PC-9 (cell line): ENCODE results near the gene ADAMTS16. TPM values are rescaled to one million over a fixed set of nuclear protein-coding genes. Genes with fewer than 3 reads are reported as not detected.

Experiments
- BruUV-seq: library from RNA; stranded (reverse); fragments of 400-500 nt; replicated peaks from 2 replicates; lab custom pipeline; 2021; lab: Mats Ljungman, UMichigan
- CTCF ChIA-PET: fragments of 300-600 bp; sonication (Branson Sonifier 250); formaldehyde crosslinking; loops from one replicate; lab custom pipeline; 2022; ENCODE audit warnings: antibody characterized with exemption; lab: Charles Lee
- POLR2A ChIA-PET: fragments of 300-600 bp; sonication (Branson Sonifier 250); formaldehyde crosslinking; loops from one replicate; lab custom pipeline; 2022; ENCODE audit warnings: antibody characterized with exemption; ENCODE audit not compliant: unreplicated experiment; lab: Charles Lee
- DNase-seq, 2 experiments: peaks; one replicate each; pipeline versions ENCODE4 v3.0.0 to v3.0.0-alpha.2; 2015 to 2022; ENCODE audit warnings: mixed read lengths in 1 of 2
- H2AFZ ChIP-seq: fragments of 200-600 bp; sonication (generic); 2 replicates; pipeline ENCODE4 v1.8.1; 2017; ENCODE audit warnings: antibody characterized with exemption
- H3F3A ChIP-seq: fragments of 200-600 bp; sonication (generic); 2 replicates; pipeline ENCODE4 v1.8.1; 2017; ENCODE audit warnings: antibody characterized with exemption, mild to moderate bottlenecking, low read depth; ENCODE audit not compliant: insufficient read depth
- H3K27ac ChIP-seq: fragments of 200-600 bp; sonication (generic); 2 replicates; pipeline ENCODE4 v1.6.1; 2016; ENCODE audit warnings: mixed run types
- H3K27me3 ChIP-seq: fragments of 200-600 bp; sonication (generic); 2 replicates; pipeline ENCODE4 v1.6.1; 2016; ENCODE audit warnings: low read depth, mixed run types; ENCODE audit not compliant: insufficient read depth
- H3K36me3 ChIP-seq: fragments of 200-600 bp; sonication (generic); 2 replicates; pipeline ENCODE4 v1.6.1; 2016; ENCODE audit warnings: low read depth, mixed run types
- H3K4me1 ChIP-seq: fragments of 200-600 bp; sonication (generic); replicated peaks from 2 replicates; pipeline ENCODE4 v1.6.1; 2016; ENCODE audit warnings: mixed run types; ENCODE audit not compliant: insufficient read depth
- H3K4me2 ChIP-seq: fragments of 200-600 bp; sonication (generic); 2 replicates; pipeline ENCODE4 v1.6.1; 2017; ENCODE audit warnings: mixed run types
- H3K4me3 ChIP-seq: fragments of 200-600 bp; sonication (generic); 2 replicates; pipeline ENCODE4 v1.6.1; 2016; ENCODE audit warnings: mixed run types
- H3K79me2 ChIP-seq: fragments of 200-600 bp; sonication (generic); 2 replicates; pipeline ENCODE4 v1.6.1; 2017; ENCODE audit warnings: low read depth, mixed run types
- H3K9me2 ChIP-seq: fragments of 200-600 bp; sonication (generic); 2 replicates; pipeline ENCODE4 v1.8.1; 2017; ENCODE audit warnings: mild to moderate bottlenecking; ENCODE audit not compliant: insufficient read depth
- H3K9me3 ChIP-seq: fragments of 200-600 bp; sonication (generic); 2 replicates; pipeline ENCODE4 v1.8.1; 2016; ENCODE audit warnings: low read depth; ENCODE audit not compliant: insufficient read depth
- H4K20me1 ChIP-seq: fragments of 200-600 bp; sonication (generic); 2 replicates; pipeline ENCODE4 v1.8.1; 2017; ENCODE audit not compliant: insufficient read depth
- EZH2 ChIP-seq: fragments of 200-600 bp; sonication (generic); IDR thresholded peaks from 2 replicates; pipeline ENCODE4 v1.8.0; 2017; ENCODE audit warnings: antibody characterized with exemption, low read depth
- intact Hi-C: fragments of 100-400 bp; cut with micrococcal nuclease; formaldehyde crosslinking; loops from one replicate; pipeline ENCODE4 v1.10.0; 2022; ENCODE audit not compliant: unreplicated experiment
- total RNA-seq: library from RNA; stranded (reverse); gene quantifications from 2 replicates; pipeline ENCODE4 v1.2.3, GENCODE V29; 2021
- TF ChIP-seq, protein P1 (sequence below): fragments of 200-600 bp; sonication (generic); conservative IDR thresholded peaks from 2 replicates; pipeline ENCODE4 v1.6.1; 2017; ENCODE audit warnings: mixed run types, antibody characterized with exemption, mild to moderate bottlenecking, moderate library complexity

The ADAMTS16 gene
- total RNA-seq, 1 experiment from 2014 or later: 26.4 TPM

DNA sequence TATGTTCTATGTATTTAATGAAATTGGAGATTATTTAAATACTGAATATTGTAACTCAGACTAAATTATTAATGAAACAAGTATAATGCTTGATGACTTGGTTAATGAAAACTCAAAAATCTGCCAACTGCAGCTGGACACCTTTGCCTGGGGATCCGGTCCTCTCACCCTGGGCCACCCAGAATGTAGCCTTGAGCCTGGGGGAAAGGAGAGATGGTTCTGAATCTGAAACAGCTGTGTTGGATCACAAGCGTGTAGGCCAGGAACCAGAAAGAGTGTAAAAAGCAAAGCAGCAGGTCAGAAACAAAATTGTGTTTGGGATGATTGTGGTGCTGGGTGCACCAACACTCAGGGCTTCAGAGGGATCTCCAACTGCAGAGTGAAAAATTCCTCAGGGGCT is 38.5 kb downstream of the ADAMTS16 start:
- no peaks in the 10 kb centered on the region for H4K20me1 ChIP-seq
- CTCF ChIA-PET: no interaction called here
- no peak overlapping the region for H3K4me2 ChIP-seq
- intact Hi-C loops: no loop called here
- H3K36me3 ChIP-seq: no peaks in the 10 kb centered on the region
- no peaks in the 10 kb centered on the region for H3K9me3 ChIP-seq
- no peaks in the 10 kb centered on the region for H3F3A ChIP-seq
- no peak overlapping the region for H2AFZ ChIP-seq
- POLR2A ChIA-PET: no interaction called here
- no peaks in the 10 kb centered on the region for H3K27me3 ChIP-seq
- H3K9me2 ChIP-seq: no peaks in the 10 kb centered on the region
- H3K79me2 ChIP-seq: no peaks in the 10 kb centered on the region
- TF ChIP-seq EZH2: no peak
- TF ChIP-seq, protein P1, sequence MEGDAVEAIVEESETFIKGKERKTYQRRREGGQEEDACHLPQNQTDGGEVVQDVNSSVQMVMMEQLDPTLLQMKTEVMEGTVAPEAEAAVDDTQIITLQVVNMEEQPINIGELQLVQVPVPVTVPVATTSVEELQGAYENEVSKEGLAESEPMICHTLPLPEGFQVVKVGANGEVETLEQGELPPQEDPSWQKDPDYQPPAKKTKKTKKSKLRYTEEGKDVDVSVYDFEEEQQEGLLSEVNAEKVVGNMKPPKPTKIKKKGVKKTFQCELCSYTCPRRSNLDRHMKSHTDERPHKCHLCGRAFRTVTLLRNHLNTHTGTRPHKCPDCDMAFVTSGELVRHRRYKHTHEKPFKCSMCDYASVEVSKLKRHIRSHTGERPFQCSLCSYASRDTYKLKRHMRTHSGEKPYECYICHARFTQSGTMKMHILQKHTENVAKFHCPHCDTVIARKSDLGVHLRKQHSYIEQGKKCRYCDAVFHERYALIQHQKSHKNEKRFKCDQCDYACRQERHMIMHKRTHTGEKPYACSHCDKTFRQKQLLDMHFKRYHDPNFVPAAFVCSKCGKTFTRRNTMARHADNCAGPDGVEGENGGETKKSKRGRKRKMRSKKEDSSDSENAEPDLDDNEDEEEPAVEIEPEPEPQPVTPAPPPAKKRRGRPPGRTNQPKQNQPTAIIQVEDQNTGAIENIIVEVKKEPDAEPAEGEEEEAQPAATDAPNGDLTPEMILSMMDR: no peak
- H3K4me3 ChIP-seq: no peak overlapping the region
- H3K27ac ChIP-seq: no peak overlapping the region
- DNase-seq: no peak
- H3K4me1 ChIP-seq: no peaks in the 10 kb centered on the region
- no TSS peak for BruUV-seq

DNA sequence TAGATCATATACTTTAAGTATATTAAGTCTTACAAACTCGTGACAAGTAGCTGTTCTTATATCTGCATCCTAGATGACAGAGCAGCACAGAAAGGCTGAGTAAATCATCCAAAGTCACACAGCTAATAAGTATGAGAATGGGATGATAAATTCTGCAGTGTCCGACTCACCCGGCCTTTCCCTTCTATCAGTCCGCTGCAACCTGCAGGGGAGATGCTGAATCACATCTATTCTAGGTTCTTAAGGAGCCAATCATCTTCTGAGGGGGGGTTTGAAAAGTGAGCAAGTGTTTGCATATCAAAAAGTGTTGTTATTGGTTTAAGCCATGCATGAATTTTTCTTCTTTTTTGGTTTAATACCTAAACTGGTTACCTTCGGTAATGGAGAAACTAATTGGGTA is 38.9 kb downstream of the ADAMTS16 start:
- Histone ChIP-seq H3K9me3 (no peaks in the 10 kb centered on the region), H4K20me1 (no peaks in the 10 kb centered on the region), H3K4me2 (no peak overlapping the region), H3K9me2 (no peaks in the 10 kb centered on the region), H2AFZ (no peak overlapping the region), H3K79me2 (no peaks in the 10 kb centered on the region), H3F3A (no peaks in the 10 kb centered on the region), H3K4me1 (no peaks in the 10 kb centered on the region), H3K27me3 (no peaks in the 10 kb centered on the region), H3K27ac (no peak overlapping the region), H3K36me3 (no peaks in the 10 kb centered on the region), H3K4me3 (no peak overlapping the region)
- ChIA-PET POLR2A (no interaction called here), CTCF (no interaction called here)
- BruUV-seq: no TSS peak
- intact Hi-C loops: no loop called here
- DNase-seq: no peak
- TF ChIP-seq, protein P1: no peak
- TF ChIP-seq EZH2: no peak

DNA sequence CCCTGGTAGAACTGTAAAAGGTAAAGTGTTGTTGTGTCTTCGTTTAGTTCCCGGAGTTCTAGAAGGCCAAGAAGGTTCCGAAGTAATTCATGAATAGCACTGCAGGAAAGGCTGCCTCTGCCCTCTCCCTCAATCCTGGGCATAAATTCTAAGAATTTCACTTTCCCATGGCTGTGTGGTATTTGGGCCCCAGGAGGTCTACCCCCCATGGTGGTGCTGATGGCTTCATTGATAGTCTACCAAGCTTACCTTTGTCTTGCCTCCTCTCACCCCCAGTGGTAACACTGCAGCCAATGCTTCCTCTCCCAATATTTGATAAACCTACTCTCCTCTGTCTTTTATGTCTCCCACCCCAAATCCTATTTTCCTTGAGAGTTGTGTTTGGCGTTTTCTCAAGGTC is 39.5 kb downstream of the ADAMTS16 start:
- intact Hi-C loops: no loop called here
- Histone ChIP-seq H4K20me1 (no peaks in the 10 kb centered on the region), H3K79me2 (no peaks in the 10 kb centered on the region), H3K4me3 (no peak overlapping the region), H2AFZ (no peak overlapping the region), H3K27ac (no peak overlapping the region), H3K4me2 (no peak overlapping the region), H3K27me3 (no peaks in the 10 kb centered on the region), H3K36me3 (no peaks in the 10 kb centered on the region), H3K9me3 (no peaks in the 10 kb centered on the region), H3K4me1 (no peaks in the 10 kb centered on the region), H3F3A (no peaks in the 10 kb centered on the region), H3K9me2 (no peaks in the 10 kb centered on the region)
- TF ChIP-seq EZH2: no peak
- TF ChIP-seq, protein P1: no peak
- POLR2A ChIA-PET: no interaction called here
- CTCF ChIA-PET: no interaction called here
- no TSS peak for BruUV-seq
- DNase-seq: no peak
